HepG2 (cell line): ENCODE measurements around the gene AJUBA. TPM values are rescaled to one million over a fixed set of nuclear protein-coding genes. Genes with fewer than 3 reads are reported as not detected.

Experiments
- ATAC-seq: fragments of 200-7000 bp; cut with Tn5 transposase; 3 replicates; pipeline ENCODE4 v1.9.1; 2020; ENCODE audit warnings: mild to moderate bottlenecking, moderate library complexity
- BruUV-seq: library from RNA; stranded (reverse); fragments of 400-500 nt; replicated peaks from 2 replicates; lab custom pipeline; 2021; lab: Mats Ljungman, UMichigan
- CTCF ChIA-PET: fragments of 300-600 bp; formaldehyde crosslinking; extraction: SDS; loops from one replicate; lab custom pipeline; 2021; ENCODE audit warnings: low total read pairs, inconsistent platforms, low intra/inter-chr PET ratio; lab: Yijun Ruan, JAX
- POLR2A ChIA-PET: fragments of 350-600 bp; sonication (Branson Sonifier 250); formaldehyde crosslinking; loops from one replicate; lab custom pipeline; 2020; ENCODE audit warnings: antibody characterized with exemption, inconsistent platforms; lab: Yijun Ruan, JAX
- DNase-seq: peaks from one replicate; pipeline ENCODE4 v3.0.0-alpha.2; 2015; ENCODE audit warnings: low spot score
- FAIRE-seq: peaks from 3 replicates; lab custom pipeline; 2011; peaks lifted over from hg19 to GRCh38; lab: Jason Lieb, UNC
- H2AFZ ChIP-seq: one replicate; pipeline ENCODE4 v1.6.1; 2011; ENCODE audit warnings: low read length, inconsistent platforms
- H3K27ac ChIP-seq: fragments of 300-600 bp; 3 replicates; pipeline ENCODE4 v1.8.0; 2011; ENCODE audit warnings: mixed run types, mild to moderate bottlenecking, mixed read lengths, low read length, inconsistent platforms; ENCODE audit not compliant: insufficient read depth; ENCODE audit errors: extremely low read length
- H3K27me3 ChIP-seq, 2 experiments: fragments of 200-600 bp in 1 of 2; 2 replicates in 1 of 2; 3 replicates in 1 of 2; pipeline versions ENCODE4 v1.6.0 to v1.8.0; 2011; ENCODE audit warnings: low read length in 2 of 2, mild to moderate bottlenecking in 2 of 2, moderate library complexity in 2 of 2, inconsistent platforms in 1 of 2; ENCODE audit not compliant: insufficient read depth in 2 of 2, control insufficient read depth in 1 of 2
- H3K36me3 ChIP-seq, 2 experiments: fragments of 200-600 bp in 1 of 2; replicated peaks in 1 of 2; 2 replicates in 1 of 2; 3 replicates in 1 of 2; pipeline versions ENCODE4 v1.5.1 to v1.8.0; 2011; ENCODE audit warnings: low read length in 2 of 2, inconsistent platforms in 1 of 2; ENCODE audit not compliant: insufficient read depth in 2 of 2, control insufficient read depth in 1 of 2
- H3K4me1 ChIP-seq: 2 replicates; pipeline ENCODE4 v1.5.1; 2012; ENCODE audit warnings: low read length, inconsistent platforms; ENCODE audit not compliant: insufficient read depth
- H3K4me2 ChIP-seq: 2 replicates; pipeline ENCODE4 v1.6.0; 2011; ENCODE audit warnings: low read depth, low read length, inconsistent platforms
- H3K4me3 ChIP-seq, 3 experiments: fragments of 200-600 bp in 1 of 3; sonication (generic), shearing (Covaris generic) in 1 of 3; replicated peaks in 1 of 3; 2 replicates each; pipeline ENCODE4 v1.5.1; 2011 to 2016; ENCODE audit warnings: low read length in 3 of 3, inconsistent platforms in 2 of 3, low read depth in 2 of 3, mild to moderate bottlenecking in 2 of 3, control low read depth in 1 of 3, mixed read lengths in 1 of 3; ENCODE audit not compliant: insufficient read depth in 1 of 3
- H3K79me2 ChIP-seq: one replicate; pipeline ENCODE4 v1.6.1; 2011; ENCODE audit warnings: low read length, inconsistent platforms; ENCODE audit not compliant: insufficient read depth
- H3K9ac ChIP-seq: 2 replicates; pipeline ENCODE4 v1.6.0; 2011; ENCODE audit warnings: mild to moderate bottlenecking, low read depth, low read length, inconsistent platforms; ENCODE audit not compliant: insufficient read depth
- H3K9me3 ChIP-seq: 2 replicates; pipeline ENCODE4 v1.5.1; 2012; ENCODE audit warnings: mild to moderate bottlenecking, low read length
- H4K20me1 ChIP-seq: 2 replicates; pipeline ENCODE4 v1.6.0; 2011; ENCODE audit warnings: inconsistent platforms, mild to moderate bottlenecking, low read length, moderate library complexity; ENCODE audit not compliant: insufficient read depth
- CHCHD3 ChIP-seq: sonication (generic); formaldehyde crosslinking; IDR thresholded peaks from 2 replicates; pipeline ENCODE4 v1.8.0; 2022; ENCODE audit warnings: mild to moderate bottlenecking, missing genetic modification reagents, moderate library complexity
- FIP1L1 ChIP-seq: fragments of 200-400 bp; formaldehyde crosslinking; IDR thresholded peaks from 2 replicates; pipeline ENCODE4 v1.6.1; 2018; ENCODE audit warnings: low read depth, mild to moderate bottlenecking, low read length, moderate library complexity, borderline replicate concordance; ENCODE audit not compliant: insufficient read depth
- FOSL1 ChIP-seq: sonication (generic); formaldehyde crosslinking; IDR thresholded peaks from 2 replicates; pipeline ENCODE4 v1.9.0; 2021; ENCODE audit warnings: missing genetic modification reagents, borderline replicate concordance
- FOXK1 ChIP-seq: sonication (generic); formaldehyde crosslinking; IDR thresholded peaks from 2 replicates; pipeline ENCODE4 v1.4.0; 2020; ENCODE audit warnings: low read depth, missing genetic modification reagents, borderline replicate concordance
- FOXO1 ChIP-seq: sonication (generic); formaldehyde crosslinking; IDR thresholded peaks from 2 replicates; pipeline ENCODE4 v1.4.0; 2020; ENCODE audit warnings: missing genetic modification reagents
- FOXP1 ChIP-seq, 2 experiments: fragments of 450-650 bp in 1 of 2; IDR thresholded peaks; 2 replicates each; pipeline ENCODE4 v1.6.1; 2017 to 2018; ENCODE audit warnings: antibody characterized with exemption in 1 of 2
- IKZF4 ChIP-seq: sonication (generic); formaldehyde crosslinking; IDR thresholded peaks from 2 replicates; pipeline ENCODE4 v1.5.1; 2020; ENCODE audit warnings: borderline replicate concordance, mild to moderate bottlenecking, low read depth, missing genetic modification reagents; ENCODE audit errors: not compliant biosample characterization
- MXI1 ChIP-seq: IDR thresholded peaks from 3 replicates; pipeline ENCODE4 v1.6.1; 2012; ENCODE audit warnings: low read depth, low read length, inconsistent platforms, borderline replicate concordance
- POGZ ChIP-seq: sonication (generic); formaldehyde crosslinking; IDR thresholded peaks from 2 replicates; pipeline ENCODE4 v1.4.0; 2020; ENCODE audit warnings: mild to moderate bottlenecking, missing genetic modification reagents
- POLR2A ChIP-seq, 2 experiments: IDR thresholded peaks; 2 replicates each; pipeline ENCODE4 v1.6.1; 2011; ENCODE audit warnings: low read depth in 2 of 2, low read length in 2 of 2, mild to moderate bottlenecking in 1 of 2, moderate library complexity in 1 of 2; ENCODE audit not compliant: insufficient read depth in 1 of 2
- RBFOX2 ChIP-seq: fragments of 200-400 bp; formaldehyde crosslinking; IDR thresholded peaks from 2 replicates; pipeline ENCODE4 v1.6.1; 2017; ENCODE audit warnings: low read depth, mild to moderate bottlenecking, low read length
- ZNF572 ChIP-seq: sonication (generic); formaldehyde crosslinking; IDR thresholded peaks from 2 replicates; pipeline ENCODE4 v1.5.1; 2020; ENCODE audit warnings: mild to moderate bottlenecking, missing genetic modification reagents
- WGBS: methylation state at CpG from one replicate; pipeline ENCODE4 v1.1.6; 2017; ENCODE audit warnings: low lambda C conversion rate; 5-methylcytosine and 5-hydroxymethylcytosine counted together
- in situ Hi-C: cut with HindIII; loops from 2 replicates; pipeline ENCODE4 v1.10.0; 2017; ENCODE audit warnings: low pct_unique_long_range_greater_than_20kb; ENCODE audit not compliant: extremely low pct_ligation_motif_present
- intact Hi-C: fragments of 100-400 bp; cut with micrococcal nuclease; formaldehyde crosslinking; loops from one replicate; pipeline ENCODE4 v1.10.0; 2022; ENCODE audit not compliant: unreplicated experiment
- polyA plus RNA-seq, 8 experiments: library from polyadenylated mRNA; depleted of rRNA in 3 of 8; stranded (reverse) in 7 of 8; unstranded in 1 of 8; fragments of >200 nt; fragmentation: Illumina TruSeq in 4 of 8; extraction: Trizol in 4 of 8; gene quantifications; 2 replicates each; pipeline versions ENCODE4 v1.2.1 to v1.2.3, GENCODE V29; 2011 to 2016; ENCODE audit warnings: low read depth in 4 of 8, missing spikeins in 1 of 8, mixed read lengths in 1 of 8; ENCODE audit not compliant: insufficient read depth in 1 of 8
- total RNA-seq, 5 experiments: library from RNA; depleted of rRNA; stranded (reverse); fragments of >200 nt; fragmentation: Illumina TruSeq; extraction: Trizol; gene quantifications; 2 replicates each; pipeline ENCODE4 v1.2.3, GENCODE V29; 2016; ENCODE audit warnings: low read depth in 1 of 5
- TF ChIP-seq, protein P1 (sequence below): IDR thresholded peaks from 2 replicates; pipeline ENCODE4 v1.6.1; 2016; ENCODE audit warnings: missing biosample characterization, missing genetic modification reagents, low read depth
- TF ChIP-seq, protein P2 (sequence below): sonication (generic); formaldehyde crosslinking; IDR thresholded peaks from 2 replicates; pipeline ENCODE4 v1.5.0; 2020; ENCODE audit warnings: mild to moderate bottlenecking, missing genetic modification reagents
- TF ChIP-seq, protein P3 (sequence below): sonication (generic); formaldehyde crosslinking; IDR thresholded peaks from 2 replicates; pipeline ENCODE4 v1.8.1; 2023; ENCODE audit warnings: missing genetic modification reagents, mild to moderate bottlenecking, borderline replicate concordance
- TF ChIP-seq, protein P4 (sequence below): sonication (generic); formaldehyde crosslinking; IDR thresholded peaks from 2 replicates; pipeline ENCODE4 v1.8.0; 2022; ENCODE audit warnings: missing genetic modification reagents, mild to moderate bottlenecking, borderline replicate concordance

Gene AJUBA
- total and polyA plus RNA-seq, 2 of the 13 experiments (the other 11 are each of a cell fraction or from before 2014, with no cell fraction given): 157 to 241 TPM

DNA sequence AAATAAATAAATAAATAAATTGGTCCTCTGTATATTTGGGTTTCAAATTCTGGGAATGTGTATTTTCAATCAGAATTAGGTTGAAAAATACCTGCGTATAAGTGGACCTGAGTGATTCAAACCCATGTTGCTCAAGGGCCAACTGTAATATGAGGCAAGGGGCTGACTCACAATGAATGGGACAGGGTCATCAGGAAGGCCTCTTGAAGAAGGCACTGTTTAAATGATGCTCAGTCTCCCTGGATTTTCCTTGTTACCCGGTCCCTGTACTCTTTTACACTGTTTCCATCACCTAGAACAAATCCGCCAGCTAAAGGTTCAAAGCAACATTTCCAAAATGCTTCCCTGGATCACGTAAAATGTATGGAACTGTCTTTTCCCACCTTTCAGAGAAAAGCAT lies 48.6 kb upstream of the AJUBA start:
- POLR2A ChIA-PET: interaction anchor here (0.9 to 15.1 kb wide), 4 partner anchors 9 to 61 kb away, joined by 3 to 203 read pairs (median 4); no protein-coding TSS in a partner anchor
- CTCF ChIA-PET: no interaction called here
- FAIRE-seq (no peak), DNase-seq (no peak), ATAC-seq (no peak)
- no peak overlapping the region for H3K4me3 ChIP-seq
- WGBS: 98% methylated on average over 4 of the region's 4 CpGs
- H3K9ac ChIP-seq: no peak overlapping the region
- no peaks in the 10 kb centered on the region for H3K9me3 ChIP-seq
- 0 out of 2 replicates have a peak, but pooled peaks cover 2% of the 10 kb centered on the region for H4K20me1 ChIP-seq
- in situ Hi-C loops: no loop called here
- H3K27me3 ChIP-seq: no peaks in the 10 kb centered on the region; a peak in 1 of 5 replicates
- H3K27ac ChIP-seq: no peak overlapping the region
- H3K36me3 ChIP-seq: peaks cover 31 to 51% of the 10 kb centered on the region in 2 experiments
- peaks cover 49% of the 10 kb centered on the region for H3K79me2 ChIP-seq
- no peak overlapping the region for H2AFZ ChIP-seq
- peaks cover 54% of the 10 kb centered on the region for H3K4me1 ChIP-seq
- intact Hi-C loops: no loop called here
- TSS peak; percentile 32 for BruUV-seq
- no peak overlapping the region for H3K4me2 ChIP-seq
- TF ChIP-seq FOXK1 (CRISPR knock-in tag) (no peak), POGZ (CRISPR knock-in tag) (no peak), MXI1 (no peak), POLR2A (IDR thresholded peaks at IDR 0.05; ENCODE audit: insufficient read depth in 1 of 2, low read depth in 2 of 2, low read length in 2 of 2) (0 out of 4 replicates have a peak, but pooled peaks of 1 of the 2 experiments have one; percentile 15), CHCHD3 (CRISPR knock-in tag) (no peak), FIP1L1 (no peak), FOSL1 (CRISPR knock-in tag) (no peak), RBFOX2 (peak; percentile 59; the same call in 1 of the 2 replicates), FOXO1 (CRISPR knock-in tag) (no peak), IKZF4 (CRISPR knock-in tag) (no peak), ZNF572 (CRISPR knock-in tag) (no peak), FOXP1 (IDR thresholded peaks at IDR 0.05) (no peak), FOXP1 (CRISPR knock-in tag; IDR thresholded peaks at IDR 0.05) (no peak)
- TF ChIP-seq, protein P1, sequence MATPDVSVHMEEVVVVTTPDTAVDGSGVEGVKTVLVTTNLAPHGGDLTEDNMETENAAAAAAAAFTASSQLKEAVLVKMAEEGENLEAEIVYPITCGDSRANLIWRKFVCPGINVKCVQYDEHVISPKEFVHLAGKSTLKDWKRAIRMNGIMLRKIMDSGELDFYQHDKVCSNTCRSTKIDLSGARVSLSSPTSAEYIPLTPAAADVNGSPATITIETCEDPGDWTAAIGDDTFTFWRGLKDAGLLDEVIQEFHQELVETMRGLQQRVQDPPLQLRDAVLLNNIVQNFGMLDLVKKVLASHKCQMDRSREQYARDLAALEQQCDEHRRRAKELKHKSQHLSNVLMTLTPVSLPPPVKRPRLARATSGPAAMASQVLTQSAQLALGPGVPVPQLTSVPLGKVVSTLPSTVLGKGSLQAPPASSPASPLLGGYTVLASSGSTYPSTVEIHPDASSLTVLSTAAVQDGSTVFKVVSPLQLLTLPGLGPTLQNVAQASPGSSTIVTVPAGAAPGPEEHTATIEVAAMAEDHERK (CRISPR knock-in tag): no peak
- TF ChIP-seq, protein P2, sequence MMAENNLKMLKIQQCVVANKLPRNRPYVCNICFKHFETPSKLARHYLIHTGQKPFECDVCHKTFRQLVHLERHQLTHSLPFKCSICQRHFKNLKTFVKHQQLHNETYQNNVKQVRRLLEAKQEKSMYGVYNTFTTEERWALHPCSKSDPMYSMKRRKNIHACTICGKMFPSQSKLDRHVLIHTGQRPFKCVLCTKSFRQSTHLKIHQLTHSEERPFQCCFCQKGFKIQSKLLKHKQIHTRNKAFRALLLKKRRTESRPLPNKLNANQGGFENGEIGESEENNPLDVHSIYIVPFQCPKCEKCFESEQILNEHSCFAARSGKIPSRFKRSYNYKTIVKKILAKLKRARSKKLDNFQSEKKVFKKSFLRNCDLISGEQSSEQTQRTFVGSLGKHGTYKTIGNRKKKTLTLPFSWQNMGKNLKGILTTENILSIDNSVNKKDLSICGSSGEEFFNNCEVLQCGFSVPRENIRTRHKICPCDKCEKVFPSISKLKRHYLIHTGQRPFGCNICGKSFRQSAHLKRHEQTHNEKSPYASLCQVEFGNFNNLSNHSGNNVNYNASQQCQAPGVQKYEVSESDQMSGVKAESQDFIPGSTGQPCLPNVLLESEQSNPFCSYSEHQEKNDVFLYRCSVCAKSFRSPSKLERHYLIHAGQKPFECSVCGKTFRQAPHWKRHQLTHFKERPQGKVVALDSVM (CRISPR knock-in tag): no peak
- TF ChIP-seq, protein P3, sequence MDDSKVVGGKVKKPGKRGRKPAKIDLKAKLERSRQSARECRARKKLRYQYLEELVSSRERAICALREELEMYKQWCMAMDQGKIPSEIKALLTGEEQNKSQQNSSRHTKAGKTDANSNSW (CRISPR knock-in tag): no peak
- TF ChIP-seq, protein P4, sequence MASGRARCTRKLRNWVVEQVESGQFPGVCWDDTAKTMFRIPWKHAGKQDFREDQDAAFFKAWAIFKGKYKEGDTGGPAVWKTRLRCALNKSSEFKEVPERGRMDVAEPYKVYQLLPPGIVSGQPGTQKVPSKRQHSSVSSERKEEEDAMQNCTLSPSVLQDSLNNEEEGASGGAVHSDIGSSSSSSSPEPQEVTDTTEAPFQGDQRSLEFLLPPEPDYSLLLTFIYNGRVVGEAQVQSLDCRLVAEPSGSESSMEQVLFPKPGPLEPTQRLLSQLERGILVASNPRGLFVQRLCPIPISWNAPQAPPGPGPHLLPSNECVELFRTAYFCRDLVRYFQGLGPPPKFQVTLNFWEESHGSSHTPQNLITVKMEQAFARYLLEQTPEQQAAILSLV: no peak
